ENCODE data around the gene CYBA. TPM values are rescaled to one million over a fixed set of nuclear protein-coding genes. Genes with fewer than 3 reads are reported as not detected.

The CYBA gene
- total and polyA plus RNA-seq, 2 of the 13 experiments (the other 11 are each of a cell fraction or from before 2014, with no cell fraction given), result 196 to 250 TPM

- TF ChIP-seq PLSCR1 (CRISPR knock-in tag; IDR thresholded peaks at IDR 0.05; ENCODE audit: borderline replicate concordance), result no peak
- TF ChIP-seq TRIM24 (CRISPR knock-in tag; IDR thresholded peaks at IDR 0.05), result no peak
- no peak for TF ChIP-seq PHF20 (CRISPR knock-in tag; IDR thresholded peaks at IDR 0.05)
- TF ChIP-seq CBX2 (IDR thresholded peaks at IDR 0.05; ENCODE audit: low read depth, low read length), result no peak
- no peak for TF ChIP-seq CBX2 (CRISPR knock-in tag; IDR thresholded peaks at IDR 0.05; ENCODE audit: low read depth)
- TF ChIP-seq ZNF333 (CRISPR knock-in tag; IDR thresholded peaks at IDR 0.05; ENCODE audit: borderline replicate concordance), result no peak
- no peak for TF ChIP-seq BORCS8-MEF2B (CRISPR knock-in tag; IDR thresholded peaks at IDR 0.05)
Measured at GRCh38 chr16:88634994-88635670, 15.7 kb downstream of the CYBA start (continued).

- no peak overlapping the region for H3K9ac ChIP-seq (ENCODE audit: insufficient read depth, low read depth, low read length)
- H3K9me3 ChIP-seq (ENCODE audit: low read length), result no peaks in the 10 kb centered on the region
- FAIRE-seq (no peak), ATAC-seq (no peak), DNase-seq (ENCODE audit: low spot score) (no peak)
- intact Hi-C loops (cut with micrococcal nuclease; ENCODE audit: unreplicated experiment) (no loop called here), in situ Hi-C loops (cut with HindIII; ENCODE audit: extremely low pct_ligation_motif_present, low pct_unique_long_range_greater_than_20kb) (no loop called here)
- TF ChIP-seq PLRG1 (conservative IDR thresholded peaks at IDR 0.05) (no peak), POLR2A (IDR thresholded peaks at IDR 0.05; ENCODE audit: insufficient read depth in 1 of 2, low read depth in 2 of 2, low read length in 2 of 2) (0 out of 4 replicates have a peak, but pooled peaks of 1 of the 2 experiments have one; percentile 24), ZBTB4 (CRISPR knock-in tag; IDR thresholded peaks at IDR 0.05; ENCODE audit: borderline replicate concordance) (0 out of 2 replicates have a peak, but pooled peaks have one; percentile 6)
- no peak overlapping the region for H3K27ac ChIP-seq (ENCODE audit: extremely low read length, insufficient read depth, low read length)
- H3K4me1 ChIP-seq (ENCODE audit: insufficient read depth, low read length), result peaks cover 8% of the 10 kb centered on the region
- ChIA-PET CTCF (ENCODE audit: low intra/inter-chr PET ratio, low total read pairs) (no interaction called here), POLR2A (no interaction called here)
- H3K36me3 ChIP-seq (replicated peaks in 1 of 2; ENCODE audit: control insufficient read depth in 1 of 2, insufficient read depth in 2 of 2, low read length in 2 of 2), result peaks cover 18 to 38% of the 10 kb centered on the region in 2 experiments
- H3K4me2 ChIP-seq (ENCODE audit: low read depth, low read length), result no peak overlapping the region
- WGBS (ENCODE audit: low lambda C conversion rate), result 93% methylated on average over 81 of the region's 82 CpGs
- peaks cover 7 to 22% of the 10 kb centered on the region in 2 experiments; a peak in 4 of 5 replicates for H3K27me3 ChIP-seq (ENCODE audit: control insufficient read depth in 1 of 2, insufficient read depth in 2 of 2, low read length in 2 of 2)
- no peaks in the 10 kb centered on the region for H3K79me2 ChIP-seq (ENCODE audit: insufficient read depth, low read length)
- BruUV-seq (replicated peaks), result no TSS peak
- no peak overlapping the region for H3K4me3 ChIP-seq (replicated peaks in 1 of 3; ENCODE audit: insufficient read depth in 1 of 3, low read depth in 2 of 3, low read length in 3 of 3)
- H4K20me1 ChIP-seq (ENCODE audit: insufficient read depth, low read length), result peaks cover 3% of the 10 kb centered on the region; the same call in 1 of the 2 replicates
- no peak overlapping the region for H2AFZ ChIP-seq (ENCODE audit: low read length)
Measured at GRCh38 chr16:88634141-88634993, 16.5 kb downstream of the CYBA start.
